Activated B cell treated with CpG ODN at 0.5 μM for 24 hours (primary cell): ENCODE data around the gene INO80B. TPM values are rescaled to one million over a fixed set of nuclear protein-coding genes. Genes with fewer than 3 reads are reported as not detected.

ENCODE experiments used
- ATAC-seq: fragments of 200-7000 bp; cut with Tn5 transposase; one replicate; pipeline ENCODE4 v1.10.0; 2021; ENCODE audit warnings: low read depth, mild to moderate bottlenecking, moderate library complexity
- CTCF ChIA-PET: fragments of 350-600 bp; sonication (Branson Sonifier 250); formaldehyde crosslinking; loops from one replicate; lab custom pipeline; 2021; ENCODE audit warnings: antibody characterized with exemption; lab: Charles Lee
- POLR2A ChIA-PET: fragments of 350-600 bp; sonication (Branson Sonifier 250); formaldehyde crosslinking; loops from one replicate; lab custom pipeline; 2021; ENCODE audit warnings: antibody characterized with exemption; lab: Charles Lee
- DNase-seq: peaks from one replicate; pipeline ENCODE4 v3.0.0; 2022
- H3K27ac Mint-ChIP-seq: one replicate; pipeline ENCODE4 v1.8.0; 2020; ENCODE audit warnings: mixed read lengths
- H3K27me3 Mint-ChIP-seq: one replicate; pipeline ENCODE4 v1.8.0; 2021; ENCODE audit warnings: mixed read lengths
- H3K36me3 Mint-ChIP-seq: one replicate; pipeline ENCODE4 v1.8.0; 2021; ENCODE audit warnings: low read depth, mixed read lengths
- H3K4me1 Mint-ChIP-seq: one replicate; pipeline ENCODE4 v1.8.0; 2021; ENCODE audit warnings: mixed read lengths
- H3K4me3 Mint-ChIP-seq: one replicate; pipeline ENCODE4 v1.8.0; 2020; ENCODE audit warnings: mild to moderate bottlenecking, mixed read lengths
- H3K9me3 Mint-ChIP-seq: one replicate; pipeline ENCODE4 v1.8.0; 2020; ENCODE audit warnings: mixed read lengths
- CTCF ChIP-seq: fragments of 200-600 bp; IDR thresholded peaks from one replicate; pipeline ENCODE4 v1.8.0; 2022; ENCODE audit warnings: antibody characterized with exemption, mild to moderate bottlenecking
- intact Hi-C: fragments of 100-400 bp; cut with micrococcal nuclease; formaldehyde crosslinking; loops from one replicate; pipeline ENCODE4 v1.15.1; 2024
- total RNA-seq: library from RNA; stranded (reverse); gene quantifications from 2 replicates; pipeline ENCODE4 v1.2.3, GENCODE V29; 2022

The INO80B gene
- total RNA-seq, 1 donor from 2014 or later = 51.3 TPM

GRCh38 chr2:74502147-74502719 lies 47.3 kb downstream of the INO80B start:
- TF ChIP-seq CTCF = no peak
- H3K36me3 Mint-ChIP-seq = peaks cover 27% of the 10 kb centered on the region
- peak overlapping the region; percentile 61 for H3K27ac Mint-ChIP-seq
- no peaks in the 10 kb centered on the region for H3K9me3 Mint-ChIP-seq
- H3K4me1 Mint-ChIP-seq = peaks cover 69% of the 10 kb centered on the region
- H3K4me3 Mint-ChIP-seq = peak overlapping the region; percentile 81
- DNase-seq (no peak), ATAC-seq (no peak)
- ChIA-PET POLR2A (interaction anchor here (1.1 to 2.3 kb wide), 3 partner anchors 10 to 27 kb away, joined by 3 to 10 read pairs (median 4); partner anchors contain the start of genes AUP1 and HTRA2), CTCF (no interaction called here)
- H3K27me3 Mint-ChIP-seq = peaks cover 38% of the 10 kb centered on the region
- intact Hi-C loops = loop anchor here (10.0 kb wide), 2 partner anchors 153 to 333 kb away; partner anchors contain the start of genes HK2 and SEMA4F

- CTCF ChIA-PET = interaction anchor here (0.7 to 2.5 kb wide), 6 partner anchors 17 to 86 kb away, joined by 3 to 12 read pairs (median 4); partner anchors contain the start of genes CCDC142 and TTC31
- peaks cover 70% of the 10 kb centered on the region for H3K4me1 Mint-ChIP-seq
- H3K27ac Mint-ChIP-seq = peak overlapping the region; percentile 63
- no peaks in the 10 kb centered on the region for H3K9me3 Mint-ChIP-seq
- peak overlapping the region; percentile 81 for H3K4me3 Mint-ChIP-seq
- peak; percentile 67 for DNase-seq
- H3K27me3 Mint-ChIP-seq = peaks cover 38% of the 10 kb centered on the region
- intact Hi-C loops = loop anchor here (1.0 to 10.0 kb wide), 5 partner anchors 20 to 332 kb away; partner anchors contain the start of genes C2orf81, HK2, SEMA4F and TTC31
- peak; percentile 39 for ATAC-seq
- POLR2A ChIA-PET = interaction anchor here (0.7 to 2.8 kb wide), 9 partner anchors 12 to 82 kb away, joined by 3 to 35 read pairs (median 5); partner anchors contain the start of genes AUP1, CCDC142, HTRA2 and MRPL53
- peaks cover 33% of the 10 kb centered on the region for H3K36me3 Mint-ChIP-seq
- TF ChIP-seq CTCF = no peak
Observed at GRCh38 chr2:74502720-74503505, 48.0 kb downstream of the INO80B start.

- ATAC-seq = no peak
- Mint-ChIP-seq H3K4me1 (peaks cover 70% of the 10 kb centered on the region), H3K4me3 (peak overlapping the region; percentile 81), H3K9me3 (no peaks in the 10 kb centered on the region), H3K27me3 (peaks cover 31% of the 10 kb centered on the region), H3K27ac (peak overlapping the region; percentile 63), H3K36me3 (peaks cover 33% of the 10 kb centered on the region)
- ChIA-PET CTCF (interaction anchor here (0.7 to 2.5 kb wide), 8 partner anchors 16 to 86 kb away, joined by 3 to 12 read pairs (median 4); partner anchors contain the start of genes CCDC142, MRPL53 and TTC31), POLR2A (interaction anchor here (0.7 to 2.8 kb wide), 13 partner anchors 9 to 85 kb away, joined by 3 to 35 read pairs (median 5); partner anchors contain the start of genes AUP1, CCDC142, DQX1 and HTRA2)
- intact Hi-C loops = loop anchor here (1.0 to 10.0 kb wide), 5 partner anchors 20 to 331 kb away; partner anchors contain the start of genes C2orf81, HK2, SEMA4F and TTC31
- no peak for DNase-seq
- no peak for TF ChIP-seq CTCF
Observed at GRCh38 chr2:74503506-74504475, 48.9 kb downstream of the INO80B start.

- ATAC-seq (no peak), DNase-seq (no peak)
- POLR2A ChIA-PET = interaction anchor here (1.1 to 2.8 kb wide), 5 partner anchors 11 to 84 kb away, joined by 3 to 35 read pairs (median 4); partner anchors contain the start of genes AUP1, DQX1, HTRA2 and INO80B
- peaks cover 26% of the 10 kb centered on the region for H3K27me3 Mint-ChIP-seq
- CTCF ChIA-PET = interaction anchor here (1.0 to 2.5 kb wide), 3 partner anchors 32 to 85 kb away, joined by 3 to 12 read pairs (median 8); partner anchors contain the start of gene MRPL53
- peaks cover 65% of the 10 kb centered on the region for H3K4me1 Mint-ChIP-seq
- H3K4me3 Mint-ChIP-seq = peak overlapping the region; percentile 63
- intact Hi-C loops = loop anchor here (10.0 kb wide), 2 partner anchors 150 to 330 kb away; partner anchors contain the start of genes HK2 and SEMA4F
- H3K9me3 Mint-ChIP-seq = no peaks in the 10 kb centered on the region
- H3K36me3 Mint-ChIP-seq = peaks cover 33% of the 10 kb centered on the region
- TF ChIP-seq CTCF = no peak
- no peak overlapping the region for H3K27ac Mint-ChIP-seq
Observed at GRCh38 chr2:74504591-74504990, 49.7 kb downstream of the INO80B start.
